Activated CD4-positive, alpha-beta T cell treated with anti-CD3 and anti-CD28 coated beads, Interleukin-2, Interleukin-6, amounts not matched to agents 100 ng/mL and 50 ng/mL, durations not matched to agents 16 hours and 8 hours (primary cell): Measurements from ENCODE around the gene HNRNPA2B1.
"Not testable (repeated sequence)": the region's sequence is repeated elsewhere in the genome, so short reads cannot be mapped to it uniquely, and the experiment has no call there.

ENCODE experiments used
- DNase-seq: peaks from one replicate; pipeline ENCODE4 v3.0.0-alpha.2; 2020

The HNRNPA2B1 gene

GRCh38 chr7:26183545-26184280 lies 16.8 kb downstream of the HNRNPA2B1 start:
- no peak for DNase-seq

- DNase-seq, result peak; percentile 13
Observed at GRCh38 chr7:26182706-26183105, 17.8 kb downstream of the HNRNPA2B1 start.

GRCh38 chr7:26182283-26182682 lies 18.3 kb downstream of the HNRNPA2B1 start:
- peak; percentile 23 for DNase-seq

GRCh38 chr7:26181474-26182227 lies 18.9 kb downstream of the HNRNPA2B1 start:
- DNase-seq, result no peak

GRCh38 chr7:26180792-26181198 lies 19.8 kb downstream of the HNRNPA2B1 start:
- DNase-seq, result no peak

- peak; percentile 13 for DNase-seq
Observed at GRCh38 chr7:26179826-26180497, 20.6 kb downstream of the HNRNPA2B1 start.

- DNase-seq, result no peak
Observed at GRCh38 chr7:26179422-26179821, 21.1 kb downstream of the HNRNPA2B1 start.

DNA sequence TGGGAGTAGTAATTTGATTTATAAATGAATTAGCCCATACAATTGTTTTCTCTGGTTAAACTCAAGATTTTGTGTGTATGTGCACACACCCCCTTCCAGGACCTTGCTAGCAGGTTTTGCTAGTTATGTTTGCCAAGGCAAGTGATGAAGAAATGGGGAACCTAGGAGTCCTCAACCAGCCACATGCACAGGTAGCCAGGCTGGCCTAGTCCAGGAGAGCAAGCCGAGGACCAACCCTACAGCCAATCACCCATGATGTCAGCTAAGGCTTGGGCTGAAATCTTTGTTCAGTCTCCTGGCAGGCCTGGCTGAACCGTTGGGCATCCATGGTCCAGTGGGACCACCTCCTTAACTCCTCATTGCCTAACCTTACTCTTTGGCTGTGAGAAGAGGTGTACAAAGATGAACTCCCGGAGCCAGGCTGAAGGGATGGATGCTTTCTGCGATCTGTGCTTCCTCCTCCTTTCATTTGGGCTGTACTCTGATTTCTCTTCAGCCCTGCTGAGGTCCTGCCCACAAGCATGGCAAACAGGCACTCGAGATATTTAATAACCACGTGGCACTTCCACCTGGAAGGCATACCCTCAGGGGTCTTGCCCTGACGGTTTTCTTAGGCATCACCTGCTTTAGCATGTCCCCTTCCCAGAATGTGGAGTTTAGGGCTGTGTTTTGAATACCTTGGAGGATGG lies 22.1 kb downstream of the HNRNPA2B1 start:
- no peak for DNase-seq

- DNase-seq, result not testable (repeated sequence)
Observed at GRCh38 chr7:26177269-26177668, 23.3 kb downstream of the HNRNPA2B1 start.

GRCh38 chr7:26176696-26177095 lies 23.9 kb downstream of the HNRNPA2B1 start:
- not testable (repeated sequence) for DNase-seq

DNA sequence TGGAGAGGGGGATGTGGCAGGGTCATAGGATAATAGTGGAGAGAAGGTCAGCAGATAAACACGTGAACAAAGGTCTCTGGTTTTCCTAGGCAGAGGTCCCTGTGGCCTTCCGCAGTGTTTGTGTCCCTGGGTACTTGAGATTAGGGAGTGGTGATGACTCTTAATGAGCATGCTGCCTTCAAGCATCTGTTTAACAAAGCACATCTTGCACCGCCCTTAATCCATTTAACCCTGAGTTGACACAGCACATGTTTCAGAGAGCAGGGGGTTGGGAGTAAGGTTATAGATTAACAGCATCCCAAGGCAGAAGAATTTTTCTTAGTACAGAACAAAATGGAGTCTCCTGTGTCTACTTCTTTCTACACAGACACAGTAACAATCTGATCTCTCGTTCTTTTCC lies 24.6 kb downstream of the HNRNPA2B1 start:
- DNase-seq, result not testable (repeated sequence)

DNA sequence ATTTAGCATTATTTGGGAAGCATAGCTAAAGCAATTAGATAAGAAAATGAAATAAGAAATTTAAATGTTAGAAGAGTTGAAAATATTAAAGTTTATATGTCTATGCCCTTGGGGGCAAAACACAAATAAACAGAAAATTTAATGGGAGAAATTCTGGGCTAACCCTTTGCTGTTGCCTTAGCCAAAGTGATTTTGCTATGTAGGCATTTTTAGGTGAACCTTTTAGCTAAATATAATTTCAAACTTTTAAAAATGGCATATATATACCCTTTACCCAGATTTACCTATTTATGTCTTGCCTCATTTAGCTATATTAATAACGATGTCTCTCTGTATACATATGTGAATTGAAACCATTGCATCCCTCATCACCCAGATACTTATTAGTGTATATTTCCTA lies 28.5 kb downstream of the HNRNPA2B1 start:
- DNase-seq, result no peak

DNA sequence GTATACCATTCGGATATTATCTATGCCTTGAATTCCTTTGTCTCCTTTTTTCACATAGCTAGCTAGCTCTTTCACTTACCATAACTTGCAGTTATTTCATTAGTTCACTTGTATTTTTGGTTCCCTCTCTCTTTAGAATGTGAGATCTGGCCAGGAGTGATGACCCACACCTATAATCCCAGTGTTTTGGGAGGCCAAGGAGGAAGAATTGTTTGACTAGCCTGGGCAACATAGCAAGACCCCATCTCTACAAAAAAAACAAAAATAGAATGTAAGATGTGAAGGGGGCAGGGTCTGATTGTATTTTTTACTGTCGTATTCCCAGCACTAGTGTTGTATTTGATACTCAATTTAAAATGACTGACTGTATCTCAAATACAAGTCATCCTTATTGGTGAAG lies 28.9 kb downstream of the HNRNPA2B1 start:
- no peak for DNase-seq

GRCh38 chr7:26170663-26171062 lies 29.9 kb downstream of the HNRNPA2B1 start:
- no peak for DNase-seq

DNA sequence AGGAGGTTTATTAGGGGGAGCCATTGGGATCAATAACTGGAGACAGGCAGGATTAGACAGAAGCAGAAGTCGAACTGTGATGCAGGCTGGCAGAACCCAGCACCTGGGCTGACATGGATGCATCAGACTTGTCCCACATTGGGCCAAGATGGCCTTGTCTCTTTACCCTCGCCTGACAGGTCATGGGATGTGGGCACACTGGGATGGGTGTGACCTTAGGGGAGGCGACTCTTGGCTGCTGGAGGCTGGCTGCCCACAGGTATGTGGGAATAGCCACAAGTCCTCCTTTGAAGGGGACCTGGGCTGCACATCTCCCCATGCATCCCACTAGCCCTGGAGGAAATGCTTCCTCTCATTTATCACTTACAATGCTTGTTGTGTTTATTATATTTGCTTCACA lies 31.3 kb downstream of the HNRNPA2B1 start:
- DNase-seq, result no peak

DNA sequence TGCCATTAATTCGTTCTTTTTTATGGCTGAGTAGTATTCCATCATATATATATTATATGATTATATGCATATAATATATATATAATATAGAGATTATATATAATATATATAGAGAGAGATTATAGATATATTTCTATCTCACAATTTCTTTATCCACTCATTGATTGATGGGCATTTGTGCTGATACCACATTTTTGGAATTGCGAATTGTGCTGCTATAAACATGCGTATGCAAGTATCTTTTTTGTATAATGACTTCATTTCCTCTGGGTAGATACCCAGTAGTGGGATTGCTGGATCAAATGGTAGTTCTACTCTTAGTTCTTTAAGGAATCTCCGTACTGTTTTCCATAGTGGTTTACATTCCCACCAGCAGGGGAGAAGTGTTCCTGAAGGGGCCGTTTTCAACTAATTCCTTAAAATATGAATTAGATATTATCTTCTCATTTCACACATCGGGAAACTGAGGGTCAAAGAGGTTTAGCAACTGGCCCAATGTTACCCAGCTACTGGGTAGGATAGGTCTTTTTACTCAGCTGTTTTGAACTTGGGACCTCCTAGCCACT lies 32.0 kb downstream of the HNRNPA2B1 start:
- no peak for DNase-seq

DNA sequence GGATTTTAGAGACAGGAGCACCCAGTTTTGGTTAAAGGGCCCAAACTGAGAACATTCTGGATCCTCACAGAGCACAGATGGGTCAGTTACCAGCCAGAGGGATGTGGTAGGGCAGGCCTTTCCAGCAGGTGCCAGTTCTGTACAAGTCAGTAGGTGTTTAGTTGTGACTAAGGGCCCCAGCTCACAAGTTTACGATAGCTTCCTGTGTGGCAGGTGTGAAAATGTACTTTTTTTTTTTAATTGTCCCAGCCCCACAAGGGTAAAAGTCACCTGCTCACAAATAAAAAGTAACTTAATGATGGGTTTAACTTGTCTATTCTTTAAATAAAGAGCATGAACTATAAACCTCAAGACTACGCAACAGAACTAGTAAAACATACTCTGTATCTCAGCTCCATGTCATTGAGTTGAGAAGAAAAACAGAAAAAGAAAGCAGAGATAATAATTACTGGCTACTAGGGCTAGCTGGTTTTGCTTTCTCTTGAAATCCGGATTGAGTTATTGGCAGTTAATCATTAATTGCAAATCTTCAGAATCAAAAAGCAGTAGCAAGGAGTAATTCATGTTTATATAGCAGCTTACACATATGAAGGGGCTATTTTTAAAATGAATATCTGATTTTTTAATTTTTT lies 33.1 kb downstream of the HNRNPA2B1 start:
- DNase-seq, result peak; percentile 60

- peak; percentile 39 for DNase-seq
Observed at GRCh38 chr7:26166684-26167266, 33.8 kb downstream of the HNRNPA2B1 start.

GRCh38 chr7:26165950-26166683 lies 34.4 kb downstream of the HNRNPA2B1 start:
- DNase-seq, result no peak

DNA sequence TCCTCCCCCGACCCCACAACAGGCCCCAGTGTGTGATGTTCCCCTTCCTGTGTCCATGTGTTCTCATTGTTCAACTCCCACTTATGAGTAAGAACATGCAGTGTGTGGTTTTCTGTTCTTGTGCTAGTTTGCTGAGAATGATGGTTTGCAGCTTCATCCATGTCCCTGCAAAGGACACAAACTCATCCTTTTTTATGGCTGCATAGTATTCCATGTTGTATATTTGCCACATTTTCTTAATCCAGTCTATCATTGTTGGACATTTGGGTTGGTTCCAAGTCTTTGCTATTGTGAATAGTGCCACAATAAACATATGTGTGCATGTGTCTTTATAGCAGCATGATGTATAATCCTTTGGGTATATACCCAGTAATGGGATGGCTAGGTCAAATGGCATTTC lies 36.7 kb downstream of the HNRNPA2B1 start:
- DNase-seq, result peak; percentile 32

DNA sequence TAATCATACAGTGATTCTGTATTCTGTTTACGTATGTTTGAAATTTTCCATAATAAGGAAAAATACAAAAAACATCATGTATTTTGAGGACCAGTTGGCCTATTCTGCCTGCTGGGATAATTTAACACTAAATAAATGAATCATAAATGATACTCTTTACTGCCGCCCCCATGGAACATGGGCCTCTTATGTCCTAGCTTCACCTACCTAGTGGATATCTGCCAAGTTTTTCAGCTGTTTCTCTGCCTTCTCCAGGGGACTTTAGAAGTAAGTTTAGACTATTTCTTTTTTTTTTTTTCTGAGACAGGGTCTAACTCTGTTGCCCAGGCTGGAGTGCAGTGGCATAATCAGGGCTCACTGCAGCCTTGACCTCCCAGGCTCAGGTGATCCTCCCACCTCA lies 38.1 kb downstream of the HNRNPA2B1 start:
- DNase-seq, result no peak
